ENCODE results near the gene UBA5.

- TF ChIP-seq EP300 (IDR thresholded peaks at IDR 0.05) (no peak), CTCF (IDR thresholded peaks at IDR 0.05) (no peak)
These were observed 972 bp downstream of the UBA5 start for GRCh38 chr3:132661101-132661500.

All from upper lobe of left lung (tissue), 4 donors.